Measurements from ENCODE around the gene GGA1.

GRCh38 chr22:37640591-37641560, 32.2 kb downstream of the GGA1 start:
- peak; percentile 37 for TF ChIP-seq CTCF (IDR thresholded peaks at IDR 0.05; ENCODE audit: low read length)
- no peak for TF ChIP-seq EZH2 (IDR thresholded peaks at IDR 0.05; ENCODE audit: borderline replicate concordance, low read length)

Data from OCI-LY1 (cell line).